Breast epithelium (tissue), 4 donors: ENCODE measurements around the gene TP53I11. TPM values are rescaled to one million over a fixed set of nuclear protein-coding genes. Genes with fewer than 3 reads are reported as not detected.
A peak's percentile ranks its signal among the peaks of the same experiment; 100 is the strongest.

Source experiments
- DNase-seq, 2 donors: peaks; one replicate each; pipeline ENCODE4 v3.0.0-alpha.2; 2019; ENCODE audit warnings: low spot score in 2 of 2
- H3K27ac ChIP-seq, 2 donors: fragments of 200-600 bp; sonication (generic) in 1 of 2; one replicate each; pipeline ENCODE4 v1.5.1; 2016 to 2019; ENCODE audit warnings: mild to moderate bottlenecking in 1 of 2
- H3K27me3 ChIP-seq, 2 donors: fragments of 200-600 bp; sonication (generic) in 1 of 2; one replicate each; pipeline versions ENCODE4 v1.5.1 to v1.6.0; 2017 to 2019; ENCODE audit warnings: control low read depth in 1 of 2, mild to moderate bottlenecking in 1 of 2
- H3K36me3 ChIP-seq: fragments of 200-600 bp; one replicate; pipeline ENCODE4 v1.5.1; 2019
- H3K4me1 ChIP-seq, 2 donors: fragments of 200-600 bp; sonication (generic); one replicate each; pipeline ENCODE4 v1.5.1; 2016 to 2019; ENCODE audit warnings: control low read depth in 1 of 2
- H3K4me3 ChIP-seq, 3 donors: fragments of 200-600 bp; sonication (generic); 1 replicate in 2 of 3; 2 replicates in 1 of 3; pipeline ENCODE4 v1.5.1; 2016 to 2019; ENCODE audit warnings: mild to moderate bottlenecking in 3 of 3, moderate library complexity in 2 of 3
- H3K9me3 ChIP-seq, 2 donors: fragments of 200-600 bp; sonication (generic) in 1 of 2; one replicate each; pipeline ENCODE4 v1.5.1; 2016 to 2019; ENCODE audit warnings: control low read depth in 1 of 2
- CTCF ChIP-seq, 3 donors: fragments of 450-650 bp; IDR thresholded peaks; one replicate each; pipeline ENCODE4 v1.5.1; 2016 to 2017; ENCODE audit warnings: antibody characterized with exemption in 3 of 3, mild to moderate bottlenecking in 3 of 3, moderate library complexity in 3 of 3
- POLR2A ChIP-seq: fragments of 450-650 bp; IDR thresholded peaks from one replicate; pipeline ENCODE4 v1.6.1; 2016; ENCODE audit warnings: antibody characterized with exemption, mild to moderate bottlenecking, moderate library complexity
- POLR2AphosphoS5 ChIP-seq, 3 donors: sonication (generic); formaldehyde crosslinking; IDR thresholded peaks; one replicate each; pipeline ENCODE4 v1.6.1; 2017; ENCODE audit warnings: antibody characterized with exemption in 3 of 3
- intact Hi-C: fragments of 100-400 bp; cut with DNase I; formaldehyde crosslinking; loops from one replicate; pipeline ENCODE4 v1.15.1; 2023; ENCODE audit warnings: low total_unique reads
- total RNA-seq, 3 donors: library from RNA; depleted of rRNA; stranded (reverse); fragments of >200 nt; gene quantifications; one replicate each; pipeline ENCODE4 v1.1.0, GENCODE V29; 2016

TP53I11 gene
- total RNA-seq, 3 donors from 2014 or later, result 30.7 to 91.1 (median 75.7) TPM

GRCh38 chr11:44978961-44979331, 28.3 kb upstream of the TP53I11 start:
- peak; percentile 77 to 84 for DNase-seq
- H3K4me1 ChIP-seq, result peaks cover 0 to 6% of the 10 kb centered on the region in 2 donors
- H3K27ac ChIP-seq, result peak overlapping the region; percentile 91
- intact Hi-C loops, result no loop called here
- H3K36me3 ChIP-seq, result no peaks in the 10 kb centered on the region
- TF ChIP-seq POLR2A (no peak), POLR2AphosphoS5 (IDR thresholded peaks at IDR 0.05) (peak in 1 of 3 donors; percentile 34)
- H3K9me3 ChIP-seq, result no peaks in the 10 kb centered on the region
- no peaks in the 10 kb centered on the region for H3K27me3 ChIP-seq
- no peak overlapping the region for H3K4me3 ChIP-seq

DNA sequence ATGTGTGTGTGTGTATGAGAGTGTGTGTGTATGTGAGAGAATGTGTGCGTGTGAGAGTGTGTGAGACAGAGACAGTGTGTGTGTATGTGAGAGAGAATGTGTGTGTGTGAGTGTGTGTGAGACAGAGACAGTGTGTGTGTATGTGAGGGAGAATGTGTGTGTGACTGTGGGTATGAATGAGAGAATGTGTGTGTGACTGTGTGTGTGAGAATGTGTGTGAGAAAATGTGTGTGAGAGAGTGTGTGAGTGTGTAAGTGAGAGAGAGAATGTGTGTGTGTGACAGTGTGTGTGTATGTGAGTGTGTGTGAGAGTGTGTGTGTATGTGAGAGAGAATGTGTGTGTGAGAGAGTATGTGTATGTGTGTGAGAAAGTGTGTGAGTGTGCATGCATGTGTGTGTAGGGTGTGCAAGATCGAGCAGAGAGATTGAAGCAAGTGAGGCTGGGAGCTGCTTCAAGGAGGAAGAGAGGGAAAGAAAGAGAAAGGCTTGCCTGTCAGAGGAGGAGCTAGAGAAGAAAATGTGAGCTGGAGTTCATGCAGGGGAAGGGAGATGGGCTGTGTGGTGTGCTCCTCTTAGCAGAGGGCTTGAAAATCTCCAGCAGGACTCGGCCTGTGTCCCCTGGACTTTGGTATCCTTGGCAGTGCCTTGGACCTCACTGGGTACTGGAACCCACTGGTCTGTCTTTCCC, 27.7 kb upstream of the TP53I11 start:
- DNase-seq, result no peak
- Histone ChIP-seq H3K36me3 (no peaks in the 10 kb centered on the region), H3K27me3 (no peaks in the 10 kb centered on the region), H3K4me3 (no peak overlapping the region), H3K9me3 (no peaks in the 10 kb centered on the region), H3K27ac (peak overlapping the region; percentile 91), H3K4me1 (peaks cover 0 to 6% of the 10 kb centered on the region in 2 donors)
- intact Hi-C loops, result no loop called here
- TF ChIP-seq CTCF (IDR thresholded peaks at IDR 0.05) (no peak), POLR2A (no peak), POLR2AphosphoS5 (IDR thresholded peaks at IDR 0.05) (no peak)

- Histone ChIP-seq H3K4me1 (peaks cover 0 to 6% of the 10 kb centered on the region in 2 donors), H3K4me3 (no peak overlapping the region), H3K36me3 (no peaks in the 10 kb centered on the region), H3K27me3 (no peaks in the 10 kb centered on the region), H3K9me3 (no peaks in the 10 kb centered on the region), H3K27ac (peak overlapping the region; percentile 91)
- DNase-seq, result no peak
- TF ChIP-seq CTCF (IDR thresholded peaks at IDR 0.05), result peak in 1 of 3 donors; percentile 27
- no peak for TF ChIP-seq POLR2A
- intact Hi-C loops, result no loop called here
These were observed 26.9 kb upstream of the TP53I11 start for GRCh38 chr11:44977493-44977984.

GRCh38 chr11:44976576-44976975, 25.9 kb upstream of the TP53I11 start:
- H3K27ac ChIP-seq, result peak overlapping the region in 1 of 2 donors; percentile 11
- intact Hi-C loops, result no loop called here
- no peak for DNase-seq
- H3K27me3 ChIP-seq, result no peaks in the 10 kb centered on the region
- TF ChIP-seq POLR2A, result no peak
- no peak for TF ChIP-seq POLR2AphosphoS5 (IDR thresholded peaks at IDR 0.05)
- no peak for TF ChIP-seq CTCF (IDR thresholded peaks at IDR 0.05)
- H3K36me3 ChIP-seq, result no peaks in the 10 kb centered on the region
- peaks cover 0 to 6% of the 10 kb centered on the region in 2 donors for H3K4me1 ChIP-seq
- no peaks in the 10 kb centered on the region for H3K9me3 ChIP-seq
- H3K4me3 ChIP-seq, result no peak overlapping the region

- no peak for DNase-seq
- intact Hi-C loops, result no loop called here
- peaks cover 0 to 6% of the 10 kb centered on the region in 2 donors for H3K4me1 ChIP-seq
- no peaks in the 10 kb centered on the region for H3K27me3 ChIP-seq
- no peaks in the 10 kb centered on the region for H3K9me3 ChIP-seq
- TF ChIP-seq POLR2AphosphoS5 (IDR thresholded peaks at IDR 0.05) (no peak), CTCF (IDR thresholded peaks at IDR 0.05) (no peak), POLR2A (no peak)
- no peak overlapping the region for H3K4me3 ChIP-seq
- no peak overlapping the region for H3K27ac ChIP-seq
- no peaks in the 10 kb centered on the region for H3K36me3 ChIP-seq
These were observed 23.8 kb upstream of the TP53I11 start for GRCh38 chr11:44974402-44975000.
